ENCODE results near the gene FLT3LG. TPM values are rescaled to one million over a fixed set of nuclear protein-coding genes. Genes with fewer than 3 reads are reported as not detected.
A peak's percentile ranks its signal among the peaks of the same experiment; 100 is the strongest.

The FLT3LG gene
- total RNA-seq, 1 experiment from 2014 or later, result 1.5 TPM

DNA sequence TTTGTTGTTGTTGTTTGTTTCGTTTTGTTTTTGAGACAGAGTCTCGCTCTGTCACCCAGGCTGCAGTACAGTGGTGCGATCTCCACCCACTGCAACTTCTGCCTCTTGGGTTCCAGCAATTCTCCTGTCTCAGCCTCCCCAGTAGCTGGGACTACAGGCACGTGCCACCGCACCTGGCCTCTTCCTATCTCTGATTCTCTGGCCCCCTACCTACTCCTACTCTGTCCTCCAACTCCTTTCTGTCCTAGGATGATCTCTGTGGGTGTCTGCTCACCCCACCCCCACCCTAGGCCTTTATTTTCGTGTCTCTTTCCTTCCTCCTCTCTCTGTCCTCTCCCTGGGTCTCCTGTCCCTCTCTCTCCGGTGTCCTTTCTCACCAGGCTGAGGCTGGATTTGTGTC, 23.6 kb upstream of the FLT3LG start:
- intact Hi-C loops (cut with micrococcal nuclease; ENCODE audit: unreplicated experiment), result no loop called here
- no TSS peak for BruUV-seq (replicated peaks)

DNA sequence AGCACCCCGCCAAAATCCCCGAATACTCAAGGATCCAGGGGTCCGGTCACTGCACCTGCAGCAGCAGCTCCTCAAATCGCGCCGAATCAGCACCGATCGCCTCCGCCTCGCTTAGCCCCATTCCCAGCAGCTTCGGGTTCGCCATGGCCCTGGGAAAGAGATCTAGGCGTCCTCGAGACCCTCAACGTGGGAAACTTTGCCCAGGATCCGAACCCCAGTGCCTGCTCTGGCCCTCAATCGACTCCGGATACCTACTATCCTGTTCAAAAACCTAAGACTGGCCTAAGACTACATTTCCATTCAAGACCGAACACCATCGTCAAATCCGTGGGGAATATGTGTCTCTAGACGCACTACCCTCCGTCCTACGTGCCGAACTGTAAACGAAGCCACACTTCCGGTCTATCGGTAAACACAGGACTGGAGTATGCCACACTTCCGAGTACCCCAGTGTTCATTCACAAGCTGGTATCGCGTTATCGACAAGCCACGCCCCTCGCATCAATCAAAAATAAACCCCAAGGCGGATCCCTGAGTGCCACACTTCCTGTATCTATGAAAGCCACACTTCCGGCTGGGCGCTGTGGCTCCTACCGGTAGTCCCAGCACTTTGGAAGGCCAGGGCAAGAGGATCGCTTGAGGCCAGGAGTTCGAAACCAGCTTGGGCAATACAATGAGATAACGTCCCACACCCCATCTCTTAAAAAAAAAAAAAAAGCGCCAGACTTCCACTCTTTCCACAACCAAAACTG, 22.4 kb upstream of the FLT3LG start, which contains the start of gene PIH1D1:
Gene PIH1D1 (minus strand): TSS at position 385 of the 752 bp plus-strand sequence. CDS start 240 bp downstream, at position 145.
- in situ Hi-C loops (cut with HindIII; ENCODE audit: low pct_unique_long_range_greater_than_20kb, low sequenced_read_pairs) (no loop called here), intact Hi-C loops (cut with micrococcal nuclease; ENCODE audit: unreplicated experiment) (no loop called here)
- Histone ChIP-seq H3K36me3 (ENCODE audit: control insufficient read depth, insufficient read depth, low read length) (no peaks in the 10 kb centered on the region; the same call in 1 of the 2 replicates), H3K4me3 (ENCODE audit: low read depth in 2 of 2, low read length in 2 of 2) (peak within 1 kb of the TSS; percentile 77 to 96), H3K27ac (ENCODE audit: low read length) (peak within 1 kb of the TSS; percentile 99), H3K27me3 (ENCODE audit: control insufficient read depth, insufficient read depth, low read length) (no peaks in the 10 kb centered on the region), H3K9me3 (ENCODE audit: control insufficient read depth, insufficient read depth, low read depth, low read length) (no peaks in the 10 kb centered on the region), H3K4me1 (ENCODE audit: control insufficient read depth, insufficient read depth, low read length) (no peaks in the 10 kb centered on the region; the same call in 1 of the 2 replicates)
- POLR2A ChIA-PET, result interaction anchor here (0.5 to 0.7 kb wide), 6 partner anchors 29 to 523 kb away, joined by 3 to 16 read pairs (median 6); partner anchors contain the start of gene PRRG2
- CTCF ChIA-PET, result no interaction called here
- TSS peak; percentile 95 for BruUV-seq (replicated peaks)
- DNase-seq (ENCODE audit: low read depth, low spot score) (peak; percentile 95), ATAC-seq (peak; percentile 82)
- TF ChIP-seq, protein P1, sequence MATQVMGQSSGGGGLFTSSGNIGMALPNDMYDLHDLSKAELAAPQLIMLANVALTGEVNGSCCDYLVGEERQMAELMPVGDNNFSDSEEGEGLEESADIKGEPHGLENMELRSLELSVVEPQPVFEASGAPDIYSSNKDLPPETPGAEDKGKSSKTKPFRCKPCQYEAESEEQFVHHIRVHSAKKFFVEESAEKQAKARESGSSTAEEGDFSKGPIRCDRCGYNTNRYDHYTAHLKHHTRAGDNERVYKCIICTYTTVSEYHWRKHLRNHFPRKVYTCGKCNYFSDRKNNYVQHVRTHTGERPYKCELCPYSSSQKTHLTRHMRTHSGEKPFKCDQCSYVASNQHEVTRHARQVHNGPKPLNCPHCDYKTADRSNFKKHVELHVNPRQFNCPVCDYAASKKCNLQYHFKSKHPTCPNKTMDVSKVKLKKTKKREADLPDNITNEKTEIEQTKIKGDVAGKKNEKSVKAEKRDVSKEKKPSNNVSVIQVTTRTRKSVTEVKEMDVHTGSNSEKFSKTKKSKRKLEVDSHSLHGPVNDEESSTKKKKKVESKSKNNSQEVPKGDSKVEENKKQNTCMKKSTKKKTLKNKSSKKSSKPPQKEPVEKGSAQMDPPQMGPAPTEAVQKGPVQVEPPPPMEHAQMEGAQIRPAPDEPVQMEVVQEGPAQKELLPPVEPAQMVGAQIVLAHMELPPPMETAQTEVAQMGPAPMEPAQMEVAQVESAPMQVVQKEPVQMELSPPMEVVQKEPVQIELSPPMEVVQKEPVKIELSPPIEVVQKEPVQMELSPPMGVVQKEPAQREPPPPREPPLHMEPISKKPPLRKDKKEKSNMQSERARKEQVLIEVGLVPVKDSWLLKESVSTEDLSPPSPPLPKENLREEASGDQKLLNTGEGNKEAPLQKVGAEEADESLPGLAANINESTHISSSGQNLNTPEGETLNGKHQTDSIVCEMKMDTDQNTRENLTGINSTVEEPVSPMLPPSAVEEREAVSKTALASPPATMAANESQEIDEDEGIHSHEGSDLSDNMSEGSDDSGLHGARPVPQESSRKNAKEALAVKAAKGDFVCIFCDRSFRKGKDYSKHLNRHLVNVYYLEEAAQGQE (IDR thresholded peaks at IDR 0.05; ENCODE audit: insufficient read depth in 1 of 2, low read depth in 2 of 2, low read length in 1 of 2), result no peak
- peak; percentile 84 for TF ChIP-seq POLR2AphosphoS5 (IDR thresholded peaks at IDR 0.05; ENCODE audit: low read depth, low read length)

More for the DNA sequence above, 23.6 kb upstream of the FLT3LG start:
- no peak for ATAC-seq
- Histone ChIP-seq H3K27me3 (ENCODE audit: control insufficient read depth, insufficient read depth, low read length) (no peaks in the 10 kb centered on the region), H3K9me3 (ENCODE audit: control insufficient read depth, insufficient read depth, low read depth, low read length) (no peaks in the 10 kb centered on the region), H3K4me3 (ENCODE audit: low read depth in 2 of 2, low read length in 2 of 2) (peak overlapping the region; percentile 77 to 90), H3K4me1 (ENCODE audit: control insufficient read depth, insufficient read depth, low read length) (no peaks in the 10 kb centered on the region; the same call in 1 of the 2 replicates), H3K27ac (ENCODE audit: low read length) (peak overlapping the region; percentile 7), H3K36me3 (ENCODE audit: control insufficient read depth, insufficient read depth, low read length) (no peaks in the 10 kb centered on the region; the same call in 1 of the 2 replicates)
- CTCF ChIA-PET, result no interaction called here
- POLR2A ChIA-PET, result no interaction called here
- in situ Hi-C loops (cut with HindIII; ENCODE audit: low pct_unique_long_range_greater_than_20kb, low sequenced_read_pairs), result no loop called here
- TF ChIP-seq, protein P2, sequence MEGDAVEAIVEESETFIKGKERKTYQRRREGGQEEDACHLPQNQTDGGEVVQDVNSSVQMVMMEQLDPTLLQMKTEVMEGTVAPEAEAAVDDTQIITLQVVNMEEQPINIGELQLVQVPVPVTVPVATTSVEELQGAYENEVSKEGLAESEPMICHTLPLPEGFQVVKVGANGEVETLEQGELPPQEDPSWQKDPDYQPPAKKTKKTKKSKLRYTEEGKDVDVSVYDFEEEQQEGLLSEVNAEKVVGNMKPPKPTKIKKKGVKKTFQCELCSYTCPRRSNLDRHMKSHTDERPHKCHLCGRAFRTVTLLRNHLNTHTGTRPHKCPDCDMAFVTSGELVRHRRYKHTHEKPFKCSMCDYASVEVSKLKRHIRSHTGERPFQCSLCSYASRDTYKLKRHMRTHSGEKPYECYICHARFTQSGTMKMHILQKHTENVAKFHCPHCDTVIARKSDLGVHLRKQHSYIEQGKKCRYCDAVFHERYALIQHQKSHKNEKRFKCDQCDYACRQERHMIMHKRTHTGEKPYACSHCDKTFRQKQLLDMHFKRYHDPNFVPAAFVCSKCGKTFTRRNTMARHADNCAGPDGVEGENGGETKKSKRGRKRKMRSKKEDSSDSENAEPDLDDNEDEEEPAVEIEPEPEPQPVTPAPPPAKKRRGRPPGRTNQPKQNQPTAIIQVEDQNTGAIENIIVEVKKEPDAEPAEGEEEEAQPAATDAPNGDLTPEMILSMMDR (IDR thresholded peaks at IDR 0.05), result no peak
- TF ChIP-seq TCF7L2 (IDR thresholded peaks at IDR 0.05; ENCODE audit: low read depth, low read length) (no peak), POLR2AphosphoS5 (IDR thresholded peaks at IDR 0.05; ENCODE audit: low read depth, low read length) (no peak), SIN3A (IDR thresholded peaks at IDR 0.05; ENCODE audit: borderline replicate concordance, insufficient read depth, low read depth, low read length) (no peak)
- TF ChIP-seq, protein P1 (IDR thresholded peaks at IDR 0.05; ENCODE audit: insufficient read depth in 1 of 2, low read depth in 2 of 2, low read length in 1 of 2), result no peak
- DNase-seq (ENCODE audit: low read depth, low spot score), result no peak
